GM21367 (cell line): ENCODE data around the gene SLC66A2.
"Not testable (repeated sequence)": the region's sequence is repeated elsewhere in the genome, so short reads cannot be mapped to it uniquely, and the experiment has no call there.

Experiments
- ATAC-seq: cut with Tn5 transposase; IDR thresholded peaks from one replicate; pipeline ENCODE4 v1.9.1; 2021; ENCODE audit not compliant: unreplicated experiment

SLC66A2 gene

DNA sequence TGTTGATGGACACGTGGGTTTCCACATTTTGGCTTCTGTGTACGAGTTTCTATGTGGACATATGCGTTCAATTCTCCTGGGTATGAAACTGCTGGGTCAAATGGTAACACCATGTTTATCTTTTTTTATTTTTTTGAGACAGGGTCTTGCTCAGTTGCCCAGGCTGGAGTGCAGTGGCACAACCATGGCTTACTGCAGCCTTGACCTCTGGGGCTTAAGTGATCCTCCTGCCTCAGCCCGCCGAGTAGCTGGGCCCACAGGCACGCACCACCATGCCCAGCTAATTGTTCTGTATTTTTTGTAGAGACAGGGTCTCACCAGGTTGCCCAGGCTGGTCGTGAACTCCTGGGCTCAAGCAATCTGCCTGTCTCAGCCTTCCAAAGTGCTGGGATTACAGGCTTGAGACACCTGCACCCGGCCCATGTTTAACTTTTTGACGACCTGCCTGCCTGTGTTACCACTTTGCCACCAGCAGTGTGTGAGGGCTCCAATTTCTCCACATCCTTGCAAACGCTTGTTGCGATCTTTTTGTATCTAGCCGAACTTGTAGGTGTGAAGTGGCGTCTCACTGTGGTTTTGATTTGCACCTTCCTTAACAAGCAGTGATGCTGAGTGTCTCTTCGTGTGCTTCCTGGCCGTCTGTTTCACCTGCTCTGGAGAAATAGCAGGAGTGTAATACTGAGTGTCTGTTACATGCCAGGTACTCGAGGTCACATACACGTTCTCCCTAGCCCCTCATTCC, 19.9 kb upstream of the SLC66A2 start:
- no peak for ATAC-seq

DNA sequence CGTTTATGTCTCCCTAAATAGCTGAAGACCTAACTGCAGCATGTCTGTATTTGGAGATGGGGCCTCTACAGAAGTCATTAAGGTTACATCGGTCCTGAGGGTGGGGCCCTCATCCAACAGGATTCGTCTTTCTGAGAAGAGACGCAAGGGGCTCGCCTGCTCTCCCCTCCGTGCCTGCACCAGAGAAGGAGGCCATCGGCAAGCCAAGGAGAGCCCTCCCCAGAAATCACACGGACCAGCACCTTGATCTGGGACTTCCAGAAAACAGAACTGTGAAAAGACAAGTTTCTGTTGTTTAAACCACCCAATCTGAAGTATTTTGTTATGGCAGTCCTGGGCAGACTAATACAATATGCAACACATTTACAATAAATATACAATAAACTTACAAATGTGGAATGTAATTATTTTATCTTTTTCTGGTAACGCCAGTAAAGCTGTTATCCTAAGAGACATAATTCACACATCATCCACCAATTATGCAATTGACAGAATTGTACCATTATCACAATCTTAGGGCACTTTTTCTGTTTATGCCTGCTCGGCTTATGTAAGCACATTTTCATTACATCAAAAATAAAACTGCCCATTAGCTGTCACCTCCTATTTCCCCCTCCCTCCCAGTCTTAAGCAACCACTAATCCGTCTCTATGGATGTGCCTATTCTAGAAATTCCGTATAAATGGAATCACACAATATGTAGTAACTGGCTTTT, 19.1 kb upstream of the SLC66A2 start:
- ATAC-seq = no peak

DNA sequence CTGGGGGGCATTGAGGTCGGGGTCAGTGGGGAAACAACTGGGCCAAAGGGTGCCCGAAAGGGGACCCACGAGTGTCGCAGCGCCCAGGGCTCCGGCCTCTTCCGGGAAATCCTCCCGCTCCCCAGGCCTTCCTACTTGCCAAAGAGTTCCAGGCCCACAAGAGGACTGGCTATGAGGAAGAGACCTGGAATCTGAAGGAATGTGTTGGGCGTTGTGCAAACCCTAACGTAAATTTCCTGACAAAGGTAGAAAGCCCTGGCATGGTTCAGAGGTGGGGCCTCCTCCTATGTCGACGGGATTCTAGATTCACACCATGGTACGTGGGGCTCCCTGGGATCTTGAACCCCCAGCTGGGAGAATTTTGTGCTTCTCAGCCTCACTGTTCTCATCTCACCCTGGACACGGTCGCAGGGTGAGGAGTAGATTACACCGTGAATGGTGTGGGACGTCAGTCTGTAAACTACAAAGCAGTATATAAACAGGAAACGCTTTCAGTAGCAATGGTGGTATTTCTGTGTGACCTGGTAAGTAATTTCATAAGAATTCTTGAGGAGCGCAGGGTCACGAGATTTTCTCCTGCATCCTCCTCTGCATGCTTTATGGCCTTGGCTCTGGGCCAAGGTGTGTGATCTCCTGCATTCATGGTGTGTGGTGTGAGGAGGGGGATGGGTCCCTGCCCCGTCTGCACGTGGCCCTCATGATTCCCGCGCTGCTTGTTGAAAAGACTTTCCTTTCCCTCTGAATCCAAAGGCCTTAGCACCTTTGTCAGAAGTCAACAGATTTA, 13.9 kb upstream of the SLC66A2 start:
- ATAC-seq = no peak

DNA sequence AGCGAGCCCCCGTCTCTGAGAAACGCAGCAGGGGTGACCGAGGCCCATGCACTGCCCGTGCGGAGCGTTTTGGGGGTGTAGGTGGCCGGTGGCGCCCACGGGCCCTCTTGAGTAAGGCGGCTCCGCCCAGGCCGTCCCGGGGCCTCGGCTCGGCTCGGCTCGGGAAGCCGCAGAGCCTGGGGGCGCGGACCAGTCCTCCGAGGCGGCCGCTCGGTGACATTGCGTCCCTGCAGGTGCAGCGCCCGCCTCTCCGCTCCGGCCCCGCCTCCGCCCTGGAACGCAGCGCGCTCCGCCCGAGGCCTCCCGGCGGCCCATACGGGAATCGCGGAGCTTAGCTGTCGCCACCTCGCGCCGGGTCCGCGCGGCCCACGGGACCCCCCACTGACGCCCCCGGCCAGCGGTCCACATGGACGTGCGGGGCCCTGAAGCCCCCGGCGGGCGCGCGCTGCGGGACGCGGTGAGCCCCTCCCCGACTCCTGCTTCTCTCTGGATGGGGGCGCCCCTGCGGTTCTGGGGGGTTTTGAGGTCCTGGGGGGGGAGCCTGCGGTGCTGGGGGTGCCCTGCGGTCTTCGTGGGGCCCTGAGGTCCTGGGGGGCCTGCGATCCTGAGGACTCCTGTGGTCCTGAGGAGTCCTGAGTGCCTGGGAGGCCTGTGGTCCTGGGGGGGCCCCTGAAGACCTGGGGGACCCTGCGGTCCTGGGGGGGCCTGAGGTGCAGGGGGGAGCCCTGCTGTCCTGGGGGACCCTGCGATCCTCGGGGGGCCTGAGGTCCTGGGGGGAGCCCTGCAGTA, 13.1 kb upstream of the SLC66A2 start, which contains the start of gene HSBP1L1:
Gene HSBP1L1 (plus strand): TSS at position 314 of the 789 bp plus-strand sequence. CDS start 93 bp downstream, at position 407.
- ATAC-seq = peak; percentile 67

DNA sequence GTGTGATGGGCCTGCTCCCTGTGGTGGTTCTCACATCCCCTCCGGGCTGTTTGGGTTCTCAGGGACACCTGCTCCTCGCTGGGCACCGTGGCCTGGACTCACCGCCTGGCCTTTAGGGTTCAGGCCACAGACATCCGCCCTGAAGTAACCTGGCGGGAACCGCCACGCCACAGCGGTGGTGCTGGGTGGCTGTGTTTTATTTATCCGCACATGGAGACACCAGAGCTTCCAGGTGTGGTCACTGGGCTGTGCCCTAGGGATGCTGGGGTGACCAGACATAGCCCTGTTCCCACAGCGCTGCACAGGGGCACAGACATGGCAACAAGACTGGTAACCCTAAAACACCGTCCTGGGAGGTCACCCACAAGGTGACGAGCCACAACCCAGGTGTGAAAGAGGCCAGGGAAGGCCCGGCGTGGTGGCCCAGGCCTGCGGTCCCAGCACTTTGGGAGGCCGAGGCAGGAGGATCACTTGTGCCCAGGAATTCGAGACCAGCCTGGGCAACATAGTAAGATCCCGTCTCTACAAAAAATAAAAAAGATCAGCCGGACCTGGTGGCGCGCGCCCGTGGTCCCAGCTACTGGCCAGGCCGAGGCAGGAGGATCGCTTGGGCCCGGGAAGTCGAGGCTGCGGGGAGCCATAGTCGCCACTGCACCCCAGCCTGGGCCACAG, 12.3 kb upstream of the SLC66A2 start:
- ATAC-seq = no peak

DNA sequence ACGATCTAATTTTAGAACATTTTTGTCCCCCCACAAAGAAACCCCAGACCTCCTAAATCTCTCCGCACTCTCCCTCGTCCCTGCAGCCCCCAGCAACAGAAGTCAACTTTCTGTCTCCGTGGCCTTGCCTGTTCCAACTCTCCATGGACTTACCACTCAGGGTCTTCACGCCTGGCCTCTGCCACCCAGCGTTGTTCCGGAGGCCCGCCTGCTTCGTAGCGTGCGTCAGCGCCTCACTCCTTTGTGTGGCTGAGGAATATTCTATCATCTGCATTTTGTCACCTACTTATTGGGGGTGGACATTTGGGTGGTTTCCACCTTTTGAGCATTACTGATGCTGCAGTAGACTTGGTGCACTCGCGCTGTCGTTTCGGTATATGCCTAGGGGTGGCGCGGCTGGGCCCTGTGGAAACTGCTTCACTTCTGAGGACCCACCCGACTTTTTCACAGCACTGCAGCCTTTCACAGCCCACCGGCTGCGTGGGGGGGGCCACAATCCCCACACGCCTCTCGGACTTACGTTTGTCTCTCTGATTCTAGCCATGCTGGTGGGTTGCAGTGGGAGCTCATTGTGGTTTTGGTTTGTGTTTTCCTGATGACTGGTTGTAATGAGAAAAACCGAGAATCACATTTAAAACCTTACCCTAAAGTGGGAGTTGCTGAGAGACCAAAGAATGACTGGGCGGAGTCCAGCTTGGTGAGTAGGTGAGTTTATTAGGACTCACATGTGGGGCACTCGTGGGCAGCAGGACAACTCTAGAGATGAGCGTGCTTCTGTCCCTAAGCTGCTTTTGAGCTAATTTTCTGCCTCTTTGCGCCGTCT, 11.6 kb upstream of the SLC66A2 start:
- peak; percentile 44 for ATAC-seq

DNA sequence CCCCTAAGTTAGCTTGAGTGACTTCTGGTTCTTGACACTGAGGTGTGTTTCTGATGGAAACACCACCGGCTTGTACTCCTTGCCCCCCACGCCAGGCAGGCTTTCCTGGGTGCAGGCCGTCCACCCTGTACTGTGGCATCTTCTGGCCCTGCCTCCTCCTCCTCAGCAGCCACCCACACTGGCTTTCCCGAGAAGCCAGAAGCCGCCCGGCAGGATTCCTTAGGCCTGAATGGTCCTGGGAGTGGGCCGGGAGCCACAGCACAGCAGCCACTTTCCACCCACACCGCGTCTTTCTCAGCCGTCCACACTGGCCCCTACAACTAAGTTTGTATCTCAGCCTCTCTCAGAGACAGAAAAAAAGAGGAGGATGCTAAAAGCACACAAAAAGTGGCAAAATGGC, 10.9 kb upstream of the SLC66A2 start:
- ATAC-seq = no peak

DNA sequence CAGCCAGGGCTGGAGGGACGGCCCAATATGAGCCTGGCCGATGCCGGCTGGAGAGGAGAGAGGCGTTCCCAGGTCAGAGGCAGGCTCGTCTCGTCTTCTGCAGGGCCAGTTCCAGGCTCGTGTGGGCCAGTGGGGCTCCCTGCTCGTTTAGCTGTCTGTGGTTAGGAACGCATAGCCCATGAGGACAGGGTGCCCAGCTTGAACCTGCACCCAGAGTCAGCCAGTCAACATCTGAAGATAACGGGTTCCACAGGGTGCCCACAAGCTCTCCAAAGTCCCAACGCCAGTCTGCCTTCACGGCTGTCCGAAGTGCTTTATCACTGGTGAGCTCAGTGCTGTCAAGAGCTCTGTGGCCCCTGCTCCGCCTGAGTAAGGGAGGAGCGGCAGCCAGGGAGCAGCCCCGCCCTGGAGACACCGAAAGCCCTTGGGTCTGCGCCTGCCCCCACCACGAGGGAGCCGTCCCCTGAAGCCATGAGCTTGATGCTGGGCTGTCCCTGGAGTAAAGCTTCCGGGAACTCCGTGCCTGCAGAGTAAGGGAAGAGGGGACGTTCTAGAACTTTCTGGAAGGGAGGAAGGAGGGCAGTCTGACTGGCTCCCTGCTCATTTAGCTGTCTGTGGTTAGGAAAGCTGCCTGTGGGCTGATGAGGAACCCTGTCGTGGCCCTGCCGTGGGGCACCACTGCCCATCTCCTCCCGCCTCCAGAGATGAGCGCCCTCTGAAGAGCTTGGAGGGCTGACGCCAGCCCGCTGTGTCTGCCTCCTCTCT, 10.3 kb upstream of the SLC66A2 start:
- no peak for ATAC-seq

DNA sequence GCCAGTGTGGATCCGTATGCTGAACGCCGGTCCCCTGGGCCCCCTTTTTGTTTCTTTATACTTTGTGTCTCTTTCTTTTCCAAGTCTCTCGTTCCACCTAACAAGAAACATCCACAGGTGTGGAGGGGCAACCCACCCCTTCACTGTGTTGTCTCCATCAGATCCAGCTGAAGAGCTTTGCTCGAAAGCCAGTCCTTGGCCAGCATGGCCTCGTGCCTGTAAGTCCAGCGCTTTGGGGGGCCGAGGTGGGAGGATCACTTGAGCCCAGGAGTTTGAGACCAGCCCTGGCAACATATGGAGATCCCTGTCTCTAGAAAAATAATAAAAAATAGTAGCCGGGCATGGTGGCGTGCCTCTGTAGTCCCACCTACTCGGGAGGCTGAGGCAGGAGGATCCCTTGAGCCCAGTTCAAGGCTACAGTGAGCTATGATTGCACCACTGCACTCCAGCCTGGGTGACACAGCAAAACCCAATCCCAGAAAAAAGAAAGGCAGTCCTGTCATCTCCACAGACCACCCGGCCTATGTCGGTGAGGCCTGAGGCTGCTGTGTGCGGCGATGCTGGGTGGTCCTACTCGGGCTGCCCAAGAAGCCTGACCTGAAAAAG, 9.6 kb upstream of the SLC66A2 start:
- no peak for ATAC-seq

DNA sequence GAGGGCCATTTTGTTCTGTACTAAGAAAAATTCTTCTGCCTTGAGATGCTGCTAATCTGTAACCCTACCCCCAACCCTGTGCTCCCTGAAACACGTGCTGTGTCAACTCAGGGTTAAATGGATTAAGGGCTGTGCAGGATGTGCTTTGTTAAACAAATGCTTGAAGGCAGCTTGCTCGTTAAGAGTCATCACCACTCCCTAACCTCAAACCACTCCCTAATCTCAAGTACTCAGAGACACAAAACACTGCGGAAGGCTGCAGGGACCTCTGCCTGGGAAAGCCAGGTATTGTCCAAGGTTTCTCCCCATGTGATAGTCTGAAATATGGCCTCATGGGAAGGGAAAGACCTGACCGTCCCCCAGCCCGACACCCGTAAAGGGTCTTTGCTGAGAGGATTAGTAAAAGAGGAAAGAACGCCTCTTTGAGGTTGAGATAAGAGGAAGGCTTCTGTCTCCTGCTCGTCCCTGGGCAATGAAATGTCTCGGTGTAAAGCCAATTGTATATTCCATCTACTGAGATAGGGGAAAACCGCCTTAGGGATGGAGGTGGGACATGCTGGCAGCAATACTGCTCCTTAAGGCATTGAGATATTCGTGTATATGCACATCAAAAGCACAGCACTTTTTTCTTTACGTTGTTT, 8.8 kb upstream of the SLC66A2 start:
- not testable (repeated sequence) for ATAC-seq

DNA sequence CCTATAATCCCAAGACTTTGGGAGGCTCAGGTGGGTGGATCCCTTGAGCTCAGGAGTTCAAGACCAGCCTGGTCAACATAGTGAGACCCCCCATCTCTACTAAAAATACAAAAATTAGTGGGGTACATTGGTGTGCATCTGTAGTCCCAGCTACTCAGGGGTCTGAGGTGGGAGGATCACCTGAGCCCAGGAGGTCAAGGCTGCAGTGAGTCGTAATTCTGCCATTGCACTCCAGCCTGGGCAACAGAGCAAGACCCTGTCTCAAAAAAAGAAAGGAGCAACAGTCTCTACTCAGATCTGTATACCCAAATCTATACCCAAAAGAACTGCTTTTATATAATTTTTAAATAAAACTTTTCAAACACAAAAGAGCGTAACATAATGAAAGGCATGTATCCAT, 7.5 kb upstream of the SLC66A2 start:
- ATAC-seq = no peak

DNA sequence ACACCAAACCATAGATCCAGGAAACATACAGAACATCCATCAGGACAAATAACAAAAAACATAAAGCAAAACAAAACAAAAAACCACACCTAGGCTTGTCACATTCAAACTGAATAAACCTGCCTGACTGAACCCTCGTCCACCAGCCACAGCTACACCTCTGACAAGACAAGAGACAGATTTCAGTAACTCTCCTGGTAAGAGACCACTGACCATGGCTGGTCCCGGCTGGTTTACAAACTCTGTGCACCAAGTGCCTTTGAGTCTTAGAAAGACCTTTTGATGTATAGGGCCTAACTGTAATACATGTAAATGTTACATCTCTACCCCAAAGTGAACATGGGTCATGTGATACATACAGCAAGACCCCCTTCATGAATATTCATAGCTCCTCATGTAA, 4.8 kb upstream of the SLC66A2 start:
- ATAC-seq = no peak

DNA sequence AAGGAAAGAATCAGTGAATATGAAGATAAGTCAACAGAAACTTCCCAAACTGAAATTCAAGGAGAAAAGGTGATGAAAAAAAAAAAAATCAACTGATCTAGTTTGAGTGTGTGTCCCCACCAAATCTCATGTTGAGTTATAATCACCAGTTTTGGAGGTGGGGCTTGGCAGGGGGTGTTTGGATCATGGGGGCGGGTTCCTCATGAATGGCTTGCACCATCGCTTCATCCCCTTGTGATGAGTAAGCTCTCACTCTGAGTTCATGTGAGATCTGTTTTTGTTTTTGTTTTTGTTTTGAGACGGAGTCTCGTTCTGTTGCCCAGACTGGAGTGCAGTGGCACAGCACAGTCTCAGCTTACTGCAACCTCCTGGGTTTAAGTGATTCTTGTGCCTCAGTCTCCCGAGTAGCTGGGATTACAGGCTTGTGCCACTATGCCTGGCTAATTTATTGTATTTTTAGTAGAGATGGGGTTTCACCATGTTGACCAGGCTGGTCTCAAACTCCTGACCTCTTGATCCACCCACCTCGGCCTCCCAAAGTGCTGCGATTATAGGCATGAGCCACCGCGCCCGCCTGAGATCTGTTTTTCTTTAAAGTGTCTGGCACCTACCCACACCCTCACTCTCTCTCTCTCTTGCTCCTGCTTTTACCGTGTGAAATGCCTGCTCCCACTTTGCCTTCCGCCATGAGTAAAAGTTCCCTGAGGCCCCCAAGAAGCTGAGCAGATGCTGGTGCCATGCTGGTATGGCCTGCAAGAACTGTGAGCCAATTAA, 4.0 kb upstream of the SLC66A2 start:
- no peak for ATAC-seq

DNA sequence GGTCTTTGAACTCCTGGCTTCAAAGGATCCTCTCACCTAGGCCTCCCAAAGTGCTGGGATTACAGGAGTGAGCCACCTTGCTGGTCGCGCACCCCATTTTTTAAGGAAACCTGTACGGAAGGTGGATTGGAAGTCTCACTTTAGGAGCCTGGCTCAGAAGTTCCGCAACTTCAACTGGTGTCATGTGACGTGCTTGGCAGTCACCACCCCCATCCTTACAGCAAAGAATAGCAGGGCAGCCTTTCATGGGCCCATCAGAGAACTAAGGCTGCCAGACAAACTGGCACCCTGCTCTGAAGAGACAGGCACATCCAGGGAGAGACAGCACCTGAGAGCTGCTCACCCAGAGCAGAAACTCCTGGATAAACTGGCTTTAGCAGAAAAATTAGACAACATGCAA, 3.3 kb upstream of the SLC66A2 start:
- ATAC-seq = no peak

DNA sequence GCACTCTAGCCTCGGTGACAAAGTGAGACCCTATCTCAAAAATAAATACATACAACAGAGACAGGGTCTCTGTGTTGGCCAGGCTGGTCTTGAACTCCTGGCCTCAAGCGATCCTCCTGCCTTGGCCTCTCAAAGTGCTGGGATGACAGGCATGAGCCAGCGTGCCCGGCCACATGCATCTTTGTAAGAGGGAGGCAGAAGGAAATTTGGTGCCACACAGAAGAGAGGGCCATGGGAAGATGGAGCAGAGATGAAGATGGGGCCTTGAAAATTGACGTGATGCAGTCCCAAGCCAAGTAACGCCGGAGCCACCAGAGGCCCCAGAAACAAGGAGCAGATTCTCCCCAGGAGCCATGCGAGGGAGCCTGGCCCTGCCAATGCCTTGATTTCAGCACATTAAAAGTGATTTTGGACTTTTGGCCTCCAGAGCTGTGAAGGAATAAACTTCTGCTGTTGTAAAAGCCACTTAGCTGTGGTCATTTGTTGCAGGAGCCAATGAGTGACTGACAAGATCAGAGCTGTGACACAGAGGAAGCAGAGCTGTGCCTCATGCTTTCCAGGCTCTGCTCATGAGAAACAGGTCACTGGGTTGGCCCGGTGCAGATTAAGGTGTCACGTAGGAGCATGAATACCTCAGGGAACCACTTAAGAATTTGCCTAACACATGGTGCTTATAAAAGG, 2.7 kb upstream of the SLC66A2 start:
- no peak for ATAC-seq

DNA sequence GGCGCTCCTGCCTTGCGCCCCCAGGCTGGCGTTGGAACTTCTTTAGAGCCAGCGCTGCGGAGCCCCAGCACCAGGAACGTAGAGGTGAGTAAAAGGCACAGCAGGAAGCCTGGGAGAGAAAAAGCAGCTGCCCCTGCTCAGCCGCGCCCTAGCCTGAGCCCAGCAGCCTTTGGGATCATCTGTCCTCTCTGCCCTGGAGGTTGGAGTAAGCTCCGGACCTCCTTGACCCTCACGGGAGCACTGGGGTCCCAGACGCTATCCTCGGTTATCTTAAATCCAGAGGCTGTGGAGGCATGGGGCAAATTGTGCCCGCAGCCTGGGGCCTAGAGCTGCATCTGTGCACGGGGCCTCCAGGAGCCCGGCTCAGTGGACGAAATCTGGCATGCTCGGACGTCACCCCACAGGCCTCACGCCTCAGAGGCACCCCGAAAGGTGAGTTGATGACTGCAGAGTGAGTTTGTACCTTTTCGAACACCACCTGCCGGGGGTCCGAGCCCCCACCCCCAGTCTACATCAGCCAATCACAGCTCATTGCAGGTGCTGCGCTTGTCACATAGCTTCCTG, 1.6 kb upstream of the SLC66A2 start:
- no peak for ATAC-seq
